BLaER1 (cell line): ENCODE measurements around the gene APLN.

Source experiments
- H3K27ac ChIP-seq: shearing (Covaris generic); formaldehyde crosslinking; 2 replicates; pipeline ENCODE4 v1.8.1; 2022
- H3K27me3 ChIP-seq: shearing (Covaris generic); formaldehyde crosslinking; 2 replicates; pipeline ENCODE4 v1.8.1; 2022
- H3K36me3 ChIP-seq: shearing (Covaris generic); formaldehyde crosslinking; 2 replicates; pipeline ENCODE4 v1.8.1; 2022
- H3K4me1 ChIP-seq: shearing (Covaris generic); formaldehyde crosslinking; 2 replicates; pipeline ENCODE4 v1.8.1; 2022
- H3K4me2 ChIP-seq: shearing (Covaris generic); formaldehyde crosslinking; 2 replicates; pipeline ENCODE4 v1.8.1; 2022
- H3K4me3 ChIP-seq: shearing (Covaris generic); formaldehyde crosslinking; 2 replicates; pipeline ENCODE4 v1.8.1; 2022
- H3K9ac ChIP-seq: shearing (Covaris generic); formaldehyde crosslinking; 2 replicates; pipeline ENCODE4 v1.8.1; 2022
- H3K9me3 ChIP-seq: shearing (Covaris generic); formaldehyde crosslinking; 2 replicates; pipeline ENCODE4 v1.8.1; 2022
- H4K20me1 ChIP-seq: shearing (Covaris generic); formaldehyde crosslinking; 2 replicates; pipeline ENCODE4 v1.8.1; 2022
- Cebpa-rat ChIP-seq: shearing (Covaris generic); IDR thresholded peaks from 2 replicates; pipeline ENCODE4 v1.8.1; 2022

APLN gene

DNA sequence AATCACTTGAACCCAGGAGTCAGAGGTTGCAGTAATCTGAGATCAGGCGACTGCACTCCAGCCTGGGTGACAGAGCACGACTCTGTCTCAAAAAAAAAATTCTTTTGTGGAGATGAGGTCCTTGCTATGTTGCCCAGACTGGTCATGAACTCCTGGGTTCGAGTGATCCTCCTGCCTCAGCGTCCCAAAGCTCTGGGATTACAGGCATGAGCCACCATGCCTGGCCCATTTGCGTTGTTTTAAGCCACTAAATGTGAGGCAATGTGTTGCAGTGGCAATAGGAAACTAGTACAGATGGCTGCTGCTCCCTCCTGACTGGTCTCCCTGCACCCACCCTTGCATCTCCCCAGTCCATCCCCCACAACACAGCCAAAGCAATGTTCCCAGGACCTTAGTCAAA, 40.0 kb upstream of the APLN start:
- H4K20me1 ChIP-seq: no peaks in the 10 kb centered on the region
- peaks cover 76% of the 10 kb centered on the region for H3K27me3 ChIP-seq
- no peaks in the 10 kb centered on the region for H3K9me3 ChIP-seq
- no peak overlapping the region for H3K4me3 ChIP-seq
- H3K9ac ChIP-seq: no peak overlapping the region
- no peaks in the 10 kb centered on the region for H3K36me3 ChIP-seq
- no peak overlapping the region for H3K4me2 ChIP-seq
- peaks cover 21% of the 10 kb centered on the region for H3K4me1 ChIP-seq
- no peak for TF ChIP-seq Cebpa-rat
- H3K27ac ChIP-seq: no peak overlapping the region

DNA sequence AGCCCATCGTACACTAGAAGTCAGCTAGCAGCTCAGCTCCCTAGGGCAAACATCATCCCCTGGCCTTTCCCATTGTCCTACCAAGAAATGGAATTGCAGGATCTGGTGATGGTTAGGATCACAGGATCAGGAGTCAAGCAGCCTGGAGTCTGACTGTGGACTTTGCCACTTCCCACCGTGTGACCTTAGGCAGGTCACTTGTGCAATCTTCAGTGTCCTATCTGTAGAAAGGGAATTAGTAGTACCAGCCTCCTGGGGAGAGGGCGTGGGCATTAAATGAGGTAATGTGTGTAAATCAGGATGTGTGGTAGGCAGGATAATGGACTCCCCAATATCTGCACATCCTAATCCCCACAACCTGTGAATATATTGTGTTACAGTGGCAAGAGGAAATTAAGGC, 38.6 kb upstream of the APLN start:
- H3K4me3 ChIP-seq: no peak overlapping the region
- peaks cover 32% of the 10 kb centered on the region for H3K4me1 ChIP-seq
- TF ChIP-seq Cebpa-rat: no peak
- no peak overlapping the region for H3K27ac ChIP-seq
- H3K36me3 ChIP-seq: no peaks in the 10 kb centered on the region
- no peak overlapping the region for H3K9ac ChIP-seq
- H3K27me3 ChIP-seq: peaks cover 75% of the 10 kb centered on the region
- H3K4me2 ChIP-seq: no peak overlapping the region
- no peaks in the 10 kb centered on the region for H4K20me1 ChIP-seq
- H3K9me3 ChIP-seq: no peaks in the 10 kb centered on the region

DNA sequence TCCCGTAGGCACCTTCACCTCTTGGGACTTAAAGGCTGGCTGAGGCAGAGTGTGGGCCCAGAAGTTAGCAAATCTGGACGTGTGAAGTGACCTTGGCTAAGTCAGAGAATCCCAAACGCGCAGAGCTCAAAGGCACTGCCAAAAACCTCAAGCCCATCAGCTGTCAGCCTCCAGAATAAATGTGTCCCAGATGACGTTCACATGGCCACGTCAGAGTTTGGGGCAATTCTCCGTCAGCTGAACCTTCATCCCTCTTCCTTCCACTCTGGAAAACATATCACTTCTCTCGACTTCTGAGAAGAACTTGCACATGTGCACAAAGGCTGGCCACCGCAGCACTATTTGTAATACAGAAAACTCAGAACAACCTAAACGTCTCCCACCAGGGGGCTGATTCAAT, 35.7 kb upstream of the APLN start:
- H3K4me3 ChIP-seq: no peak overlapping the region
- no peak overlapping the region for H3K4me2 ChIP-seq
- H4K20me1 ChIP-seq: no peaks in the 10 kb centered on the region
- H3K27me3 ChIP-seq: peaks cover 75% of the 10 kb centered on the region
- H3K9me3 ChIP-seq: no peaks in the 10 kb centered on the region
- H3K4me1 ChIP-seq: peaks cover 20% of the 10 kb centered on the region
- H3K9ac ChIP-seq: no peak overlapping the region
- H3K27ac ChIP-seq: no peak overlapping the region
- no peak for TF ChIP-seq Cebpa-rat
- H3K36me3 ChIP-seq: no peaks in the 10 kb centered on the region

DNA sequence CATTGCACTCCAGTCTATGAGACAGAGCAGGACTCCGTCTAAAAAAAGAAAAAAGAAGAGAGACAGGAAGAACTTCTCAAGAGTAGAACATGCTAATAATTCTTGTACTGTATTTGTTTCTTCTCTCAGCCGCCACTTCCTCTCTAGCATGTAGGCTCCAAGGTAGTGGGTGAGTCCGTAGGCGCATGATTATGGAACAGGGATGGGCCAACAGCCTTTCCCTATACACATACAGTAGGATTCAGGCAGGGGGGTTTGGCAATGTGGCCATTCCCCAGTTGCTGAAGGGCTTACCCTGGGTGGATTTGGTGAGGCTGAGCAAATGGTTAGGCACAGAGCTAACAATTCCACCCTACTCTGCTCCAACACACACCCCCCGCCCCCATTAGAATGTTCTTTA, 35.0 kb upstream of the APLN start:
- Histone ChIP-seq H4K20me1 (no peaks in the 10 kb centered on the region), H3K27me3 (peaks cover 75% of the 10 kb centered on the region), H3K4me2 (peak overlapping the region; percentile 34; the same call in 1 of the 2 replicates), H3K36me3 (no peaks in the 10 kb centered on the region), H3K27ac (no peak overlapping the region), H3K4me1 (peaks cover 20% of the 10 kb centered on the region), H3K9me3 (no peaks in the 10 kb centered on the region), H3K9ac (no peak overlapping the region), H3K4me3 (no peak overlapping the region)
- TF ChIP-seq Cebpa-rat: no peak

DNA sequence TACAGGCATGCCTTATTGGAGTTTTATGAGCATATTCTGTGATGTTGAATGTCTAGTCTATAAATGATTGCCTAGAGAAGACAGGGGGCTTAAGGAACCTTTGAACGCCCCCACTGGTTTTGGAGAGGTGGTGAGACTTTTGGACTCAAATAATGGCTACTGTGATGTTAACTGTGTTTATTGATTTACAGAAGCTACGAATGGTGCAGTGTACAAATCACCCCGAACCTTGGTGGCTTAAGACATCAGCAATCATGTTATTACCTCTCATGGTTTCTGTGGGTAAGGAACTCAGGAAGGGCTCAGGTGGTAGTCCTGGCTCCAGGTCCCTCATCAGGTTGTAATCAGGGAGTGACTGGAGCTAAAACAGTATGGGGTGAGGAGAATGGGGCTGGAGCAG, 33.3 kb upstream of the APLN start:
- Histone ChIP-seq H3K4me1 (peaks cover 20% of the 10 kb centered on the region), H3K27ac (no peak overlapping the region), H3K9ac (no peak overlapping the region), H4K20me1 (no peaks in the 10 kb centered on the region), H3K27me3 (peaks cover 74% of the 10 kb centered on the region), H3K4me2 (0 out of 2 replicates have a peak overlapping the region, but pooled peaks have one; percentile 34), H3K9me3 (no peaks in the 10 kb centered on the region), H3K36me3 (no peaks in the 10 kb centered on the region), H3K4me3 (no peak overlapping the region)
- TF ChIP-seq Cebpa-rat: no peak

DNA sequence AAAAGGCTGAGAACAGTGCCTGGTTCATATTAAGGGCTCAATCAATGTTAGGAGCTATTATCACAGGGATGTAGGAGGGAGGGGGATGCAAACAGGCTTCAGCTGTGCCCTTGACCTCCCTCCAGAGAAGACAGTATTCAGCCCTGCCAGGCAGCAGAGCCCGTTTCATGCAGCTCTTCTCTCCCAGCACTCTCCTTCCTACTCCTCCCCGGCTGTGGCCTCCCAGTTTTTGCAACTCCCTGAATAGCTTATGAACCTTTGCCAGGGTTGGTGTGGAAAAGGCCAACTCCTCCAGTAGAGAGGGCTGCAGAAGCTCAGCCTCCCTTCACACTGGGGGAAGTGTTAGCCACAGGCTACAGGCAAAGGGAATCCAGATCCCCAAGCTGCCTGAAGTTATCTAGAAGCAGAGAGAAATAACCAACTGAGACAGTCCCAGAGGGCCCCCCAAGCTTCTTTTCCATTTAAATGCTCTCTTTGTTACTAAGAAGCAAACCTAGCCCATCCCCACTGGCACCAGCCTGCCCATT, 31.7 kb upstream of the APLN start:
- H3K4me2 ChIP-seq: no peak overlapping the region
- no peak overlapping the region for H3K9ac ChIP-seq
- peaks cover 20% of the 10 kb centered on the region for H3K4me1 ChIP-seq
- peaks cover 86% of the 10 kb centered on the region for H3K27me3 ChIP-seq
- no peaks in the 10 kb centered on the region for H3K9me3 ChIP-seq
- TF ChIP-seq Cebpa-rat: no peak
- no peak overlapping the region for H3K4me3 ChIP-seq
- H4K20me1 ChIP-seq: no peaks in the 10 kb centered on the region
- H3K36me3 ChIP-seq: no peaks in the 10 kb centered on the region
- no peak overlapping the region for H3K27ac ChIP-seq

DNA sequence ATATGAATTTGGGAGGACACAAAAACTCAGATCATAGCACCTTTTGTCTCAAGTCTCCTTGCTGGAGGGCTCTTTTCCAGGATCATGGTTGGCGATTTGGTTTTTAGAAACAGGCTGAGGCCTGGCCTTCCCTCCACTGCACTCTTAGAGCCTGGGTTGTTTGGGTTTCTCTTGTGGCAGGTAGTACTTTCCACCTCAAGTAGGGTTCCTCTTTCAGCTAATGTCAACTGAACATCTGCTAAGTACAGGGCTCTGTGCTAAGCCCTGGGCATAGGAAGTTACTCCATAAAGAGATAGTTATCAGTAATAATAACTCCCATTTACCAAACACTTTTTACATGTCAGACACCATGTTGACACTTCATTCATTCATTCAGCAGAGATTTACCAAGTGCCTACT, 28.2 kb upstream of the APLN start:
- H3K4me2 ChIP-seq: no peak overlapping the region
- H3K36me3 ChIP-seq: no peaks in the 10 kb centered on the region
- no peaks in the 10 kb centered on the region for H4K20me1 ChIP-seq
- H3K27ac ChIP-seq: no peak overlapping the region
- TF ChIP-seq Cebpa-rat: no peak
- no peak overlapping the region for H3K4me3 ChIP-seq
- peaks cover 80% of the 10 kb centered on the region for H3K27me3 ChIP-seq
- H3K9me3 ChIP-seq: no peaks in the 10 kb centered on the region
- peaks cover 13% of the 10 kb centered on the region for H3K4me1 ChIP-seq
- H3K9ac ChIP-seq: no peak overlapping the region

DNA sequence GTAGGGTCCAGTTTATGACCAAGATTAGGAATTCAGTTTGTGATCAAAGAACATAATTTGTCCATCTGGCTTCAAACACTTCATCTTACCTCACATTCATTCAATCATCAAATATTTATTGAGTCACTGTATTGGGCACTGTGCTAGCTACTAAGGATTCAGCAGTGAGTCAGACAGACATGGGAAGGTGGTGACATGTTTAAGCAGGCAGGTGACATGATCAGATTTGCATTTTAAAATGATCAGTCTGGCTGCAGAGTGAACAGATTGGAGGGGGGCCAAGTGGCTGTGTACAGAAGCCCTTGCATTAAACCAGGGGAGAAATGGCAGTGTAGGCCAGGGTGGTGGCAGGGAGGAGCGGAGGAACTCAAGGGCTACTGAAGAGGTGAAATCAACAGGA, 25.1 kb upstream of the APLN start:
- no peak overlapping the region for H3K27ac ChIP-seq
- H4K20me1 ChIP-seq: no peaks in the 10 kb centered on the region
- no peak for TF ChIP-seq Cebpa-rat
- peaks cover 72% of the 10 kb centered on the region for H3K27me3 ChIP-seq
- H3K4me3 ChIP-seq: no peak overlapping the region
- no peaks in the 10 kb centered on the region for H3K9me3 ChIP-seq
- H3K4me1 ChIP-seq: peaks cover 17% of the 10 kb centered on the region
- no peak overlapping the region for H3K4me2 ChIP-seq
- H3K9ac ChIP-seq: no peak overlapping the region
- no peaks in the 10 kb centered on the region for H3K36me3 ChIP-seq

DNA sequence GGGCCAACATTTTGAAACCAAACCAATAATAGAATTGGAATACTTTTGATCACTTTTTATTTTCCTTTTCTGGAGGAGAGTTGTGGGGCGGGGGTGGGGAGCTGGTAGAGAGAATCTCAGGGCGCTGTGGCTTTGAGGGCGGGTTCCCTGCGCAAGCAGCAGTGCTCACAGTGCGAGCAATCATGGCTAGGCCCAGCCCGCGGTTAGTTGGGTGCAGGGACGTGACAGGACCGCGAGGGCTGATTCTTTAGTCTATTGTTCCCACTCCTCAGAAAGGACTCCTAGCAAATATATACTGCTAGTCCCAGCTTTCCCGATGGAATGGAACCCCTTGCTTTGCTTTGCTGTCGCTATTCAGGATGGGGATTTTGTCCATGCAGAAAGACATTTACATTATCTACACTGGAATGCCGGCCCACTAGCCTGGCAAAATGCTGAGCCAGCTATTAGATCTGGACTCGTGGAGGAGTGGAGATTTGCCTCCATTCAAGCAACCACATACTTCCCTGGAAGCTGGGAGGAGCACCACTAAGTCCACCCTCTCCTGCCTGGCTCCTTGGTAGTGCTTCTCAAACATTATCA, 23.9 kb upstream of the APLN start:
- H3K9me3 ChIP-seq: no peaks in the 10 kb centered on the region
- H3K27ac ChIP-seq: no peak overlapping the region
- peaks cover 62% of the 10 kb centered on the region for H3K27me3 ChIP-seq
- H3K9ac ChIP-seq: peak overlapping the region; percentile 12; the same call in 1 of the 2 replicates
- peaks cover 17% of the 10 kb centered on the region for H3K4me1 ChIP-seq
- no peaks in the 10 kb centered on the region for H3K36me3 ChIP-seq
- peak overlapping the region; percentile 70 for H3K4me2 ChIP-seq
- no peak for TF ChIP-seq Cebpa-rat
- H3K4me3 ChIP-seq: peak overlapping the region; percentile 47
- H4K20me1 ChIP-seq: no peaks in the 10 kb centered on the region

DNA sequence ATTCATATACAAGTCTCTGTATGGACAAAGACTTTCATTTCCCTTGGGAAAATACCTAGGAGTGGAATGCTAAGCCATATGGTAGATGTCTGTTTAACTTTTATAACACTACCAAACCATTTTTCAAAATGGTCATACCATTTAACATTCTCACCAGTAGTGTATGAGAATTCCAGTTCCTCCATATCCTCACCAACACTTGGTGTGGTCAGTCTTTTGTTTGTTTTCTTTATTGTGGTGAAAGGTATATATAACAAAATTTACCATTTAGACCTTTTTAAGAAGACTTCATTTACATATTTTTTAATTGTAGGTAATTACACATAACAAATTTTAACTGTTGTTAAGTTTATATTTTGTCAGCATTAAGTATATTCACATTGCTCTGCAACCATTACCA, 12.7 kb upstream of the APLN start:
- TF ChIP-seq Cebpa-rat: no peak
- no peaks in the 10 kb centered on the region for H3K36me3 ChIP-seq
- H3K9ac ChIP-seq: no peak overlapping the region
- H3K4me2 ChIP-seq: no peak overlapping the region
- H3K27me3 ChIP-seq: peaks cover 43% of the 10 kb centered on the region
- no peak overlapping the region for H3K27ac ChIP-seq
- no peaks in the 10 kb centered on the region for H4K20me1 ChIP-seq
- peaks cover 23% of the 10 kb centered on the region for H3K9me3 ChIP-seq
- H3K4me3 ChIP-seq: no peak overlapping the region
- peaks cover 10% of the 10 kb centered on the region for H3K4me1 ChIP-seq
